HepG2 (cell line): ENCODE data around the gene TFEB. TPM values are rescaled to one million over a fixed set of nuclear protein-coding genes. Genes with fewer than 3 reads are reported as not detected.
A peak's percentile ranks its signal among the peaks of the same experiment; 100 is the strongest.

Experiments used
- CC2D1A ChIP-seq: sonication (generic); formaldehyde crosslinking; IDR thresholded peaks from 2 replicates; pipeline ENCODE4 v1.8.1; 2023; ENCODE audit warnings: mild to moderate bottlenecking, missing genetic modification reagents
- ELK4 ChIP-seq: sonication (generic); formaldehyde crosslinking; IDR thresholded peaks from 2 replicates; pipeline ENCODE4 v1.9.0; 2021; ENCODE audit warnings: missing genetic modification reagents, borderline replicate concordance
- EP300 ChIP-seq, 3 experiments: sonication (generic) in 1 of 3; formaldehyde crosslinking in 1 of 3; IDR thresholded peaks; 2 replicates each; pipeline versions ENCODE4 v1.5.1 to v1.6.1; 2011 to 2020; ENCODE audit warnings: low read depth in 2 of 3, low read length in 2 of 3, borderline replicate concordance in 1 of 3, improper control_type of control experiment in 1 of 3, mild to moderate bottlenecking in 1 of 3, missing genetic modification reagents in 1 of 3, moderate library complexity in 1 of 3
- ETV5 ChIP-seq: IDR thresholded peaks from 2 replicates; pipeline ENCODE4 v1.6.1; 2018; ENCODE audit warnings: missing biosample characterization, missing genetic modification reagents, inconsistent platforms, borderline replicate concordance
- FOXK1 ChIP-seq: sonication (generic); formaldehyde crosslinking; IDR thresholded peaks from 2 replicates; pipeline ENCODE4 v1.4.0; 2020; ENCODE audit warnings: low read depth, missing genetic modification reagents, borderline replicate concordance
- FOXP4 ChIP-seq: sonication (generic); formaldehyde crosslinking; IDR thresholded peaks from 2 replicates; pipeline ENCODE4 v1.4.0; 2020; ENCODE audit warnings: missing genetic modification reagents
- HIVEP1 ChIP-seq: sonication (generic); formaldehyde crosslinking; IDR thresholded peaks from 2 replicates; pipeline ENCODE4 v1.4.0; 2020; ENCODE audit warnings: mild to moderate bottlenecking, missing genetic modification reagents
- KMT2A ChIP-seq: sonication (generic); formaldehyde crosslinking; IDR thresholded peaks from 2 replicates; pipeline ENCODE4 v1.4.0; 2020; ENCODE audit warnings: missing genetic modification reagents
- MED13 ChIP-seq: sonication (generic); formaldehyde crosslinking; IDR thresholded peaks from 2 replicates; pipeline ENCODE4 v1.5.0; 2020; ENCODE audit warnings: missing genetic modification reagents
- NR2F2 ChIP-seq: IDR thresholded peaks from 2 replicates; pipeline ENCODE4 v1.6.1; 2012; ENCODE audit warnings: low read depth, inconsistent platforms, borderline replicate concordance
- PHF8 ChIP-seq: sonication (generic); formaldehyde crosslinking; IDR thresholded peaks from 2 replicates; pipeline ENCODE4 v1.5.0; 2020; ENCODE audit warnings: missing genetic modification reagents
- SAFB2 ChIP-seq: sonication (generic); formaldehyde crosslinking; IDR thresholded peaks from 2 replicates; pipeline ENCODE4 v1.5.1; 2020; ENCODE audit warnings: missing genetic modification reagents, low read depth, mild to moderate bottlenecking, borderline replicate concordance
- SIN3B ChIP-seq: fragments of 150-350 bp; IDR thresholded peaks from 2 replicates; pipeline ENCODE4 v1.6.1; 2014; ENCODE audit warnings: low read length
- ZIK1 ChIP-seq: sonication (generic); formaldehyde crosslinking; IDR thresholded peaks from 2 replicates; pipeline ENCODE4 v1.5.0; 2020; ENCODE audit warnings: mild to moderate bottlenecking, low read depth, missing genetic modification reagents, borderline replicate concordance
- ZKSCAN5 ChIP-seq: sonication (generic); formaldehyde crosslinking; IDR thresholded peaks from 2 replicates; pipeline ENCODE4 v1.5.1; 2020; ENCODE audit warnings: mild to moderate bottlenecking, missing genetic modification reagents
- ZNF543 ChIP-seq: sonication (generic); formaldehyde crosslinking; IDR thresholded peaks from 2 replicates; pipeline ENCODE4 v1.4.0; 2020; ENCODE audit warnings: mild to moderate bottlenecking, missing genetic modification reagents
- ZNF552 ChIP-seq: sonication (generic); formaldehyde crosslinking; IDR thresholded peaks from 2 replicates; pipeline ENCODE4 v1.9.0; 2022; ENCODE audit warnings: missing genetic modification reagents, mild to moderate bottlenecking, borderline replicate concordance
- ZNF644 ChIP-seq: IDR thresholded peaks from 2 replicates; pipeline ENCODE4 v1.6.1; 2016; ENCODE audit warnings: low read depth
- ZNF670 ChIP-seq: sonication (generic); formaldehyde crosslinking; IDR thresholded peaks from 2 replicates; pipeline ENCODE4 v1.8.0; 2022; ENCODE audit warnings: mild to moderate bottlenecking, missing genetic modification reagents, borderline replicate concordance
- polyA plus RNA-seq, 8 experiments: library from polyadenylated mRNA; depleted of rRNA in 3 of 8; stranded (reverse) in 7 of 8; unstranded in 1 of 8; fragments of >200 nt; fragmentation: Illumina TruSeq in 4 of 8; extraction: Trizol in 4 of 8; gene quantifications; 2 replicates each; pipeline versions ENCODE4 v1.2.1 to v1.2.3, GENCODE V29; 2011 to 2016; ENCODE audit warnings: low read depth in 4 of 8, missing spikeins in 1 of 8, mixed read lengths in 1 of 8; ENCODE audit not compliant: insufficient read depth in 1 of 8
- total RNA-seq, 5 experiments: library from RNA; depleted of rRNA; stranded (reverse); fragments of >200 nt; fragmentation: Illumina TruSeq; extraction: Trizol; gene quantifications; 2 replicates each; pipeline ENCODE4 v1.2.3, GENCODE V29; 2016; ENCODE audit warnings: low read depth in 1 of 5

The TFEB gene
- total and polyA plus RNA-seq, 2 of the 13 experiments (the other 11 are each of a cell fraction or from before 2014, with no cell fraction given): 13.3 to 18.7 TPM

GRCh38 chr6:41748542-41748941 lies 13.1 kb upstream of the TFEB start (continued):
- TF ChIP-seq SAFB2 (CRISPR knock-in tag) (no peak), ZKSCAN5 (no peak), FOXP4 (CRISPR knock-in tag) (0 out of 2 replicates have a peak, but pooled peaks have one; percentile 33), NR2F2 (no peak), ZNF644 (CRISPR knock-in tag) (no peak), KMT2A (CRISPR knock-in tag) (no peak), ZNF543 (no peak), EP300 (IDR thresholded peaks at IDR 0.05; ENCODE audit: low read depth in 2 of 2, low read length in 2 of 2) (peak in 1 of 2 experiments; percentile 62; a peak in 1 of 4 replicates), EP300 (CRISPR knock-in tag; IDR thresholded peaks at IDR 0.05; ENCODE audit: borderline replicate concordance) (no peak), CC2D1A (no peak), ETV5 (no peak), ZIK1 (no peak), HIVEP1 (CRISPR knock-in tag) (no peak), MED13 (CRISPR knock-in tag) (no peak), FOXK1 (CRISPR knock-in tag) (peak; percentile 31; the same call in 1 of the 2 replicates), SIN3B (no peak), ZNF552 (no peak), ZNF670 (no peak), ELK4 (no peak), PHF8 (CRISPR knock-in tag) (peak; percentile 19; the same call in 1 of the 2 replicates)
